ENCODE measurements around the gene RAN.
A peak's percentile ranks its signal among the peaks of the same experiment; 100 is the strongest.
"Not testable (repeated sequence)": the region's sequence is repeated elsewhere in the genome, so short reads cannot be mapped to it uniquely, and the experiment has no call there.

Gene RAN

GRCh38 chr12:130849561-130850417 is 22.1 kb upstream of the RAN start:
- DNase-seq (ENCODE audit: low spot score): no peak

- no peak for DNase-seq (ENCODE audit: low spot score)
Observed at GRCh38 chr12:130850418-130851021, 21.3 kb upstream of the RAN start.

- DNase-seq (ENCODE audit: low spot score): no peak
Observed at GRCh38 chr12:130856088-130856487, 15.8 kb upstream of the RAN start.

- no peak for DNase-seq (ENCODE audit: low spot score)
Observed at GRCh38 chr12:130858084-130858483, 13.8 kb upstream of the RAN start.

GRCh38 chr12:130859161-130859560 is 12.7 kb upstream of the RAN start:
- DNase-seq (ENCODE audit: low spot score): no peak

GRCh38 chr12:130860311-130860710 is 11.6 kb upstream of the RAN start:
- DNase-seq (ENCODE audit: low spot score): no peak

- no peak for DNase-seq (ENCODE audit: low spot score)
Observed at GRCh38 chr12:130862161-130862560, 9.7 kb upstream of the RAN start.

DNA sequence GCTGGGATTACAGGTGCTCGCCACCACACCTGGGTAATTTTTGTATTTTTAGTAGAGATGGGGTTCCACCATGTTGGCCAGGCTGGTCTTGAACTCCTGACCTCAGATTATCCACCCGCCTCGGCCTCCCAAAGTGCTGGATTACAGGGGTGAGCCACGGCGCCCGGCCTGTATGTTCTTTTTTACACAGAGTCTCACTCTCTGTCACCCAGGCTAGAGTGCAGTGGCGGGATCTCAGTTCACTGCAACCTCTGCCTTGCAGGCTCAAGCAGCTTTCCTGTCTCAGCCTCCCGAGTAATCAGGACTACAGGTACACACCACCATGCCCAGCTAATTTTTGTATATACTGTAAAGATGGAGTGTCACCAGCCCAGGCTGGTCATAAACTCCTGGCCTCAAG is 9.1 kb upstream of the RAN start:
- not testable (repeated sequence) for DNase-seq (ENCODE audit: low spot score)

DNA sequence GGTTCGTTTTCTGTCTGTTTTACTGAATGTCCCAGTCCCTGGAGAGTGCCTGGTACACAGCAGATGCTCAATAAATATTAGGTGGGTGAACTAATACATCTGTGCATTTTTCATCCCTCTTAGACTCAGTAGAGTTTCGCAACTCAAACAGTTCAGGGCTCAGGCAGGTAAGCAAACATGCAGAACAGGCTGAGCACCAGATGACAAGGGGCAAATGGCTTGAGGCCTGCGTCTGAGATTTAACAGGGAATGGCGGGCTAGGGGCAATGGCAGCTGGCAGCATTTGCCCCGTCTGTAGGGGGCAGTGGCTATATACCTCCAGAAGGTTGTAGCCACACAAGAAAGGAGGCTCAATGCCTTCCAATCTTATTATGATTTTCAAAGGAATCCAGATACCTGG is 8.6 kb upstream of the RAN start:
- no peak for DNase-seq (ENCODE audit: low spot score)

DNA sequence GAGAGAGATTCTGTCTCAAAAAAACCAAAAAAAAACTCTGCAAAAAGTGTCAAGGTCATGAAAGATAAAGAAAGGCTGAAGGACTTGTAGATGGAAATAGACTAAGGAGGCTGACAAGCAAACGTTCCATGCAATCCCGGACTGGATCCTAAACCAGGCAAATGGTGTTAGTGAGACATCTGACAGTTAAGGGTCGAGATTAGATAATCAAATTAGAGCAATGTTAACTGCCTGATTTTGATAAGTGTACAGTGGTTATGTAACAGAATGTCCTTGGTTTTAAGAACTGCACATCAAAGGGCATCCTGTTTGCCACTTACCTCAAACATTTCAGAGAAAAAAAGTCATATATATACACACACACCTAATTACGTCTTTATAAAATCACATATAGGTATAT is 3.5 kb upstream of the RAN start:
- DNase-seq (ENCODE audit: low spot score): peak; percentile 50

DNA sequence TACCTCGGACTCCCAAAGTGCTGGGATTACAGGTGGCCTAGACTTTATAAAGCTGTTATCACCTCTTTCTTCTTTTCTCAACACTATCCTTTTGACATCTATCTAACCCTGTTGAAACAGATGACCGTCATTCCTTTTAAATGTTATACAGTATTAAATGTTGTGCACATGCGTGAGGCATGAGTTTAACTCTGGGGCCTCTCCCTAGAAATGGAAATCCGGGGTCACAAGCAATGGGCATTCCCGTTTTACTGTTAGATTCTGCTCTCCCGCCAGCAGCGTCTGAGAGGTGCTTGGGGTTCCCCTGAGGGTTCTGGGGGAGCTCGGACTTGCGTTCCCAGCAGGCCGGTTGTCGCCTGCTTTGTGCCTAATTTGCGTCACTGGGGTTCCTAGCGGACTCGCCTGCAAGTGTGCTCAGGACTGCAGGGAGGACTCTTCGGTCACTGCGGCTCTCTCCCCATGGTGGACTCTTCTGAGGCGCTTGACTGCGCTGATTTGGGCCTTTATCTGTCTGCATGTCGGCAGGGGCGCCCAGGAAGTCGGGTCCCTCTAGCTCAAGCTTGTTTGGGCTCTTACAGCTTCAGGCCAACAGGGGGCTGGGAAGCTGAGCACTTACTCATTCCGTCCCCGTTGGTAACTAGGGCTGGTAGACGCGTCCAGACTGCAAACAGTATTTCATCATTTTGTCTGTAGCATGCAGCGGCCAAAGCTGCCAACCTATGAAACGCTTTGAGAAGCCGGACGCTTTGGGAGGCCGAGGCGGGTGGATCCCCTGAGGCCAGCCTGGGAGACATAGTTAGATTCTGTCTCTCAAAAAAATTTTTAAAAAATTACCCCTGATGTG is 1.2 kb upstream of the RAN start:
- peak; percentile 60 for DNase-seq (ENCODE audit: low spot score)

- peak; percentile 19 for DNase-seq (ENCODE audit: low spot score)
Observed at GRCh38 chr12:130872179-130873096, 572 bp downstream of the RAN start.

- no peak for DNase-seq (ENCODE audit: low spot score)
Observed at GRCh38 chr12:130873106-130873795, 1.4 kb downstream of the RAN start.

GRCh38 chr12:130873825-130874224 is 2.0 kb downstream of the RAN start:
- no peak for DNase-seq (ENCODE audit: low spot score)

DNA sequence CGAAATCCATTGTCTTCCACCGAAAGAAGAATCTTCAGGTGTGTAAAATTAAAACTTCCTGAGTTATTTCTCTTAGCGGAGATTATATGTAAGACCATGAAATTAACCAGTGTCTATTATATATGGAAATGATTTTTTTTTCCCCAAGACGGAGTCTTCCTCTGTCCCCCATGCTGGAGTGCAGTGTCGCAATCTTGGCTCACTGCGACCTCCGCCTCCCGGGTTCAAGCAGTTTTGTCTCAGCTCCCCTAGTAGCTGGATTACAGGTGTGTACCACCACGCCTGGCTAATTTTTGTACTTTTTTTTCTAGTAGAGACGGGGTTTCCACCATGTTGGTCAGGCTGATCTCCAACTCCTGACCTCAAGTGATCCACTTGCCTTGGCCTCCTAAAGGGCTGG is 2.8 kb downstream of the RAN start:
- no peak for DNase-seq (ENCODE audit: low spot score)

DNA sequence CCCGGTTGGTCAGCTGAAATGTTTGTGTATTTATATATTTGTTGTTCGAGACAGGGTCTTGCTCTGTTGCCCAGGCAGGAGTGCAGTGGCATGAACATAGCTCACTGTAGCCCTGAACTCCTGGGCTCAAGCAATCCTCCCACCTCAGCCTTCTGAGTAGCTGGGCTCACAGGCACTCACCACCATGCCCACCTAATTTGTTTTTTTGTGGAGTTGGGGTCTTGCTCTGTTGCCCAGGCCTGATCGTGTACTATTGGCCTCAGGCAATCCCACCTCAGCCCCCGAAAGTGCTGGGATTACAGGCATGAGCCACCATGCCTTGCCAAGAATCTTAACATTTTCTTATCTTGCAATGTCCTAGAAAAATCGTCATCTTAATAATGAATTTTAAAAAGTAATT is 3.3 kb downstream of the RAN start:
- DNase-seq (ENCODE audit: low spot score): no peak

GRCh38 chr12:130875708-130876107 is 3.8 kb downstream of the RAN start:
- not testable (repeated sequence) for DNase-seq (ENCODE audit: low spot score)

GRCh38 chr12:130876297-130876696 is 4.4 kb downstream of the RAN start:
- no peak for DNase-seq (ENCODE audit: low spot score)

- no peak for DNase-seq (ENCODE audit: low spot score)
Observed at GRCh38 chr12:130876758-130877157, 4.9 kb downstream of the RAN start.

- no peak for DNase-seq (ENCODE audit: low spot score)
Observed at GRCh38 chr12:130877333-130877732, 5.5 kb downstream of the RAN start.

All from CD4-positive, alpha-beta T cell treated with Interleukin-6 at 100 ng/mL for 8 hours (primary cell).